ENCODE measurements around the gene PPP1R37. TPM values are rescaled to one million over a fixed set of nuclear protein-coding genes. Genes with fewer than 3 reads are reported as not detected.

The PPP1R37 gene
- total and polyA plus RNA-seq, 2 experiments from 2014 or later: 14.0 to 30.8 TPM

GRCh38 chr19:45163156-45163555 lies 70.2 kb downstream of the PPP1R37 start:
- TF ChIP-seq EZH2 (IDR thresholded peaks at IDR 0.05; ENCODE audit: borderline replicate concordance) (no peak), CTCF (IDR thresholded peaks at IDR 0.05; ENCODE audit: poor library complexity) (no peak), EZH2phosphoT487 (IDR thresholded peaks at IDR 0.05; ENCODE audit: low read depth, severe bottlenecking, unreplicated experiment) (no peak)
- Histone ChIP-seq H3K9me3 (ENCODE audit: low read depth) (no peaks in the 10 kb centered on the region), H3K4me3 (no peak overlapping the region), H3K79me2 (no peaks in the 10 kb centered on the region), H3K36me3 (replicated peaks; ENCODE audit: insufficient read depth, low read depth) (no peaks in the 10 kb centered on the region), H3K4me1 (ENCODE audit: insufficient read depth) (peaks cover 9% of the 10 kb centered on the region), H3K4me2 (no peak overlapping the region), H3K27me3 (no peaks in the 10 kb centered on the region), H3K27ac (no peak overlapping the region), H2AFZ (no peak overlapping the region), H4K20me1 (ENCODE audit: insufficient read depth, poor library complexity, severe bottlenecking) (no peaks in the 10 kb centered on the region), H3K9me2 (replicated peaks; ENCODE audit: insufficient read depth) (no peaks in the 10 kb centered on the region)
- WGBS (ENCODE audit: low lambda C conversion rate, missing lambda C conversion rate): 89% methylated on average over 15 of the region's 17 CpGs
- no peak for DNase-seq (ENCODE audit: low spot score)

DNA sequence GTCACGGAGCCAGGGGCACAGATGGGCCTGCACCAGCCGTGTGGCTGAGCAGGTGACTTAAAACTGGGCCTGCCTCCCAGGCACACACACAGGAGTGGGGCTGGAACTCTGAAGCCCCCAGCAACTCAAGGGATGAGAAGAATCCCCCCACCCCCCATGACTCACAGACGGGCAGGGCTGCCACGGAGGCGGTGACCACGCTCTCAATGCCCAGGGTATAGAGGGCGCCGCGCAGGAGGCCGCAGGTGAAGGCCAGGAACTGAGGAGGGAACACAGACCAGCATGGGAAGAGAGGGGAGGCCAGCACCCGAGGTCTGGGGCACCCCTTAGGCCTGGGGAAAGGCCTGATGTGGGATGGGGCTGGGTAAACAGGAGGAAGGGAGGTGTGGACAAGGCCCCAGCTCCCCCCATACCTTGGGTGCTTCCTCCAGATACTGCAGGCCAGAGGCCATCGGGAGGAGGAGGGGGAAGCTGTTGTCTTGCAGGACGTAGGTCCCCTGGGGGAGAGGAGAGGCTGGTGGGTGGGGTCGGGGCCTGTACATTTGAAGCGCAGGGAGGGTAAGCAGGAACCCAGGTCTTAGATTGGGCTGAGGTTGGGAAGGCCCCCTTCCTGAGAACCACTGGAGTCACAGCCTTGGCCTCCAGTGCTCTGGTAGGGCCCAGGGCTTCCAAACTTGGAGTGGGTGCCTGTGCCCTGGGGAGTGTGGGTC lies 70.9 kb downstream of the PPP1R37 start:
- Histone ChIP-seq H2AFZ (no peak overlapping the region), H3K9me3 (ENCODE audit: low read depth) (no peaks in the 10 kb centered on the region), H3K36me3 (replicated peaks; ENCODE audit: insufficient read depth, low read depth) (no peaks in the 10 kb centered on the region), H3K9me2 (replicated peaks; ENCODE audit: insufficient read depth) (no peaks in the 10 kb centered on the region), H3K4me3 (no peak overlapping the region), H3K27ac (no peak overlapping the region), H4K20me1 (ENCODE audit: insufficient read depth, poor library complexity, severe bottlenecking) (no peaks in the 10 kb centered on the region), H3K4me2 (peak overlapping the region; percentile 52), H3K4me1 (ENCODE audit: insufficient read depth) (peaks cover 9% of the 10 kb centered on the region), H3K27me3 (no peaks in the 10 kb centered on the region), H3K79me2 (no peaks in the 10 kb centered on the region)
- TF ChIP-seq EZH2phosphoT487 (IDR thresholded peaks at IDR 0.05; ENCODE audit: low read depth, severe bottlenecking, unreplicated experiment): no peak
- TF ChIP-seq EZH2 (IDR thresholded peaks at IDR 0.05; ENCODE audit: borderline replicate concordance): no peak
- TF ChIP-seq CTCF (IDR thresholded peaks at IDR 0.05; ENCODE audit: poor library complexity): no peak
- 86% methylated on average over 13 of the region's 15 CpGs for WGBS (ENCODE audit: low lambda C conversion rate, missing lambda C conversion rate)
- DNase-seq (ENCODE audit: low spot score): no peak

DNA sequence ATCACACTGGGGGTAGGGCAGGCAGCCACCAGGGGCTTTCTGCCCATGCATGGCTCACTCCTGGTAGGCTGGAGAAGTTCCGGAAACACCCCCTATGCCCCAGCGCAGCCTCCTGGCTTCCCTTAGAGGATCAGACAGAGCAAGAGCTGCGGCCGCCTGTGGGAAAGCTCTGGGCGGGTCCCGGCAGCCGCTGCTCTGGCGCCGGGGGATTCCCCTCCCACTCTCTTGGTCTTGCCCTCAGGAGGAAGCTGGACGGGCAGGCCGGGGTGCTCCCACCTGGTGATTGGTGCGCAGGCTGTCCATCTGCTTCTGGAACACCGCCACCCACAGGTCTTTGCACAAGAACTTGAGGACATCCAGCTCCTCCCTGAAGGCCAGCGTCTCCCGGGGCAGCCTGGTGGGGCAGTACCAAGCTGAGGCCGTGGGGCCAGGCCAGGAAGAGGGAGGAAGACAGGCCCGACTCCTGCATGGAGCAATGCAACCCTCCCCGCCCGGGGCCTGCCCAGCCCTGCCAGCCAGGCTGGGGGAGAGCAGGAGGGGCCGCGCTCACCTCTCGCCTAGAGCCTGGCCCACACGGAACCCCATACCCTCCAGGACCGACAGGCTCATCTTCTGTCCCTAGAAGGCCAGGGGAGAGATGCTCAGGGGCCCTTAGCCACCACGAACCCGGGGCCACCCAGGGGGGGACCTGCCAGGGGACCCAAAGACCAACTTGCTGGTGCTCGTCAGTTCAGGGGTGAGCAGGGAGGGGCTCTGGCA lies 71.8 kb downstream of the PPP1R37 start:
- TF ChIP-seq EZH2 (IDR thresholded peaks at IDR 0.05; ENCODE audit: borderline replicate concordance): no peak
- peak; percentile 5 for TF ChIP-seq CTCF (IDR thresholded peaks at IDR 0.05; ENCODE audit: poor library complexity)
- TF ChIP-seq EZH2phosphoT487 (IDR thresholded peaks at IDR 0.05; ENCODE audit: low read depth, severe bottlenecking, unreplicated experiment): no peak
- Histone ChIP-seq H3K9me3 (ENCODE audit: low read depth) (no peaks in the 10 kb centered on the region), H3K27ac (no peak overlapping the region), H3K27me3 (no peaks in the 10 kb centered on the region), H3K36me3 (replicated peaks; ENCODE audit: insufficient read depth, low read depth) (no peaks in the 10 kb centered on the region), H3K4me2 (peak overlapping the region; percentile 52), H3K9me2 (replicated peaks; ENCODE audit: insufficient read depth) (no peaks in the 10 kb centered on the region), H3K4me3 (no peak overlapping the region), H4K20me1 (ENCODE audit: insufficient read depth, poor library complexity, severe bottlenecking) (no peaks in the 10 kb centered on the region), H2AFZ (no peak overlapping the region), H3K79me2 (no peaks in the 10 kb centered on the region), H3K4me1 (ENCODE audit: insufficient read depth) (peaks cover 9% of the 10 kb centered on the region)
- DNase-seq (ENCODE audit: low spot score): peak; percentile 88
- 47% methylated on average over 27 of the region's 27 CpGs for WGBS (ENCODE audit: low lambda C conversion rate, missing lambda C conversion rate)
